Bone marrow (tissue), 2 donors: ENCODE results near the gene PRDM2.

Source experiments
- DNase-seq, 2 donors: peaks; one replicate each; lab custom pipeline; 2025; lab: John Stamatoyannopoulos, UW

PRDM2 gene

DNA sequence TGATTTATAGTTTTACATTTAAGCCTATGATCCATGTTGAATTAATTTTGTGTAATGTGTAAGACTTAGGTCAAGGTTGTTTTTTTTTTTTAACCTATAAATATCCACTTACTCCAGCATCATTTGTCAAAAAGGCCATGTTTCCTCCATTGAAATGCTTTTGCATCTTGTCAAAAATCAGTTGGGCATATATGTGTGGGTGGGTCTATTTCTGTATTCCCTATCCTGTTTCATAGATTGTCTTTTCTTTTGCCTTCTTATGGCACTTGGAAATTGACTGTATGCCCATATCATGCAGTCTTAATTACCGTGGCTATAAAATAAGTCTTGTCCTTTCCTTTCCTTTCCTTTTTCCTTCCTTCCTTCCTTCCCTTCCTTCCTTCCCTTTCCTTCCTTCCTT, 138.2 kb downstream of the PRDM2 start:
- DNase-seq: no peak

GRCh38 chr1:13842497-13842896, 142.5 kb downstream of the PRDM2 start:
- DNase-seq: no peak

- DNase-seq: no peak
Observed at GRCh38 chr1:13851726-13852125, 151.7 kb downstream of the PRDM2 start.

GRCh38 chr1:13855554-13855953, 155.6 kb downstream of the PRDM2 start:
- DNase-seq: no peak

DNA sequence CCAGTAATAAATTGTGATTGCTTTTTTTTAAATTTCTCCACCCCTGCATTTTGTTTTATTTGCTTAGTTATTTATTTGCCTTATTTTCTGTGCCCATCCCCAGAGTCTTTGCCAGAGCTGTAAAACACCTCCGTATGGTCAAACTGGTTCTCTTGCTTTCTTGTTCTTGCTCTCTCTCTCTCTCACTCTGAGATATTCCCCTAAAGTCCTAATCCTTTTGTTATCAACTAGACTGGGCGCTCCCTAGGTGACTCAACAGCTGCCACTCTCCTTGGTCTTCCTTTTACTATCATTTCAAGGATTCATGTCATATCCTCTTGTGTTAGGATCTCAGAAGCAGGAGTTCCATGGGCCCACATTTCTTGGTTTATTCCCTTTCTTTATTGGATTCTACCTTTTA, 160.0 kb downstream of the PRDM2 start:
- no peak for DNase-seq

DNA sequence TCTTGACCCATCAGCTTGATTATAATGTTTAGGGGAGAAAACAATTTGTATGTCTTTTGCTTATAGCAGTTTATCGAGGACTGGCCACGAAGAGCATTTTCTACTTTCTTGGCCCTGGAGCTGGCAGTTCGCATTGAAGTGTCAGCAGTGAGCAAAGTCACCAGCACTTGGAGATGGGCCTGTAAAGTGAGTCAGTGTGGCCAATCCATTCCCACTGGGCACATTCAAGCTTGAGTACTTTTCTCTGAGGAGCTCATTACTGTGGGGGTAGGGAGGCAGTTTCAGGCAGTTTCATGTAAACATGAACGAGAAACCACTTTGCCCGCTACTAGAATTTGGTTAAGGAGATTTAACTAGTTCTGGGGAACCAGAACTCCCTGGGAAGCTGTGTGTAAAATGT, 164.8 kb downstream of the PRDM2 start:
- no peak for DNase-seq

DNA sequence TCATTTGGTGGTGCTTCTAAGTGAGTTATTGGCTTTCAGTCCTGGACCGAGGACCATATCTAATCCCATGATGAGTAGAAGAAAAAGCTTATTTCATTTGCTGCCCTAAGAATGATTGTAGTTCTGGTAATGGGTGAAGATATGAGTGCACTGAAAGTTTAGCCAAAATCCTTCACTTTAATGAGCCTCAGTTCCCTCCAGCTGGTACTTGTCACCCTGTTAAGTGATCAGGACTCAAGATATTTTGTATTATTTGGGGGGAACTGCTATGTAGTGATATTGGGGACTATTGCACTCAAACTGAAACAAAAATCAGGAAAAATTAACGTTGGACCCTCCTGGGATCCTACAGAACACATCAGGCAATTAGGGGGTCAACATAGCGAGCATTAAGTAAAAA, 165.9 kb downstream of the PRDM2 start:
- no peak for DNase-seq

DNA sequence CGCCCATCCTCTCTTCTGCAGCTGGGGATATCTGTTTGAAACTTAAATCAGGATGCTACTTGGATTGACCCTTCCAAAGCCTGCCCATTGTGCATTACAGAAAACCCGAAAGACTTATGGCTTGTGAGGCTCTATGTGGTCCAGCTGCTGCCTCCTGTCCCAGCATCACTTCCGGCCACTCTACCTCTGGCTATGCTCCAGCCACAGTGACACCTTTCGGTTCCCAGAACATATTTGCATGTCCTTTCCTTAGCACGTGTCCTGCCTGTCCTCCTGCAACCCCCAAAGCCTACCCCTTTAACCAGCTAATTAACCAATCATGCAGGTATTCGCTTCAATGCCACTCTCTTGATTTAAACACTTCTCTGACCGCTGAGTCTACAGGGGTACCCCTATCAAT, 167.6 kb downstream of the PRDM2 start:
- DNase-seq: no peak

DNA sequence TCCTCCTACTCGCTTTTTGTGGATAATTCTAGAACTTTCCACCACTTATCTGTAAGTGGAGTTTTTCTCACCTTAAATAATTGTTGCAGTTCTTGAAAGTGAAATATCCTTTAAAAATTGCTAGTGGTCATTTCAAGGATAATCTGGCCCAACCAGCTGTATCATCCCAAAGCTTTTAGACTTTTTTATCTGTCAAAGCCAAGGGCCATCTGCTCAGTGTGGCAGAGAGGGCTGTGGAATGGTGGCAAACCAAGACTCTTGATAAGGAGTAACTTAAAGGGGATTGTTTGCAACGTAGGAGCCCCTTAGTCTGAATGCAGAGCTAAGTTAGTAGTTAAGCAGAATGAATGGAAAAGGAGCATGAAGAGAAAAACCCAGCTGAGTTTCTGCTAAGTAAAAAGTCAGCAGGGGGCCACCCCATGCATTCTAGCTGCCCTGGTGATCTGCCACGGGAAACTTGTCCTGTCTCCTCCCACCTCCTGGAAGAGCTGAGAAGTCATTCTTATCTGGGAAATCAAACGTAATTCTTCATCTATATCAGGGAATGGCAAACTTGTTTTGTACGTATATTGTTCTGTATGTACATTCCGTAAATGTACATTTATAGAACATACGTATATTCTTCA, 169.3 kb downstream of the PRDM2 start:
- DNase-seq: no peak

DNA sequence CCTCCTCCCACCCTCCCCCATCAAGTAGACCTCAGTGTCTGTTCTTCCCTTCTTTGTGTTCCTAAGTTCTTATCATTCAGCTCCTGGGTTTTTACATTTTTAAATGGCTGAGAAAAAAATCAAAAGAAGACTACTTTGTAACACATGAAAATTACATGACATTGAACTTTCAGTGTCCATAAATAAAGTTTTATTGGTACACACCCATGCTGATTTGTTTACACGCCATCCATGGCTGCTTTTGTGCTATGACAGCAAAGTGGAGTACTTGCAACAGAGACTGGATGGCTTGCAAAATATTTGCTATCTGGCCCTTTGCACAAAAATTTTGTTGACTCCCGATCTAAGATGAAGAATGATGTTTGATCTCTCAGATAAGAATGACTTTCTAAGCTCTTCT, 171.4 kb downstream of the PRDM2 start:
- no peak for DNase-seq

DNA sequence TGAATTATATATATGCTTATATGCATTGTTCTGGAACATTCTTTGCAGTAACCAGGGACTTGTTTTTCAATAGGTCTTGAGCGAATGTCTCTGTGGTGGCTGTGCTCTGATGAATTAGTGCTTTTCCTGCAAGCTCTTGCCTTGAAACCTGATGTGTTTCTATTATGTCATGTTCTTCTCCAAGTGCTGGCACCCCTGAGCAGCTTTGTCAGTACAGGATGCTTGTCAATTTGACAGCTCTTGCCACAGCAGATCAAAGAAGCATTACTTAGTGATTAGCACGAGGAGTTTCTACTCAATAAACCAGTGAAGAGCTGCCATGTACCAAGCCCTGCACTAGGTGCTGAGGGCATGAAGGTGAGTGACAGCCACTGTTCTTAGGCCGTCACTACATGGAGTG, 171.9 kb downstream of the PRDM2 start:
- no peak for DNase-seq

DNA sequence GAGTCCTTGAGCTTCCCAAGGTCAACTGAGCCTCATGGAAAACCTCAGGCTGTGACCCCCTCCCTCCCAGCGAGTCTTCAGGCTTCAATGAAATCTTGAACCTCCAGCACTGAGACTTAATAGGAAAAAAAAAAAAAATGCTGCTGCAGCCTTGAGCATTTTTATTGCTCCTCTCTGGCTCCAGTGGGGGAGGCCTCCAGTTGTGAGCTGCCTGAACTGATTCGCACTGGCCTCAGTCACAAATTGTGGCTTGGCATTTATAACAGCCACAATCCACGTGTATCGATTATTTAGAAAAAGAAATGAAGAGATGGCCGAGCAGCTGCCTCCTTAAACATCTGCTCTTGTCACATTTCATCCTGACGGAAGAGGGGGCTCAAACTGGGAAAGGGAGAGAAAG, 173.0 kb downstream of the PRDM2 start:
- no peak for DNase-seq
